ENCODE results near the gene KRTAP13-3.

The KRTAP13-3 gene, protein sequence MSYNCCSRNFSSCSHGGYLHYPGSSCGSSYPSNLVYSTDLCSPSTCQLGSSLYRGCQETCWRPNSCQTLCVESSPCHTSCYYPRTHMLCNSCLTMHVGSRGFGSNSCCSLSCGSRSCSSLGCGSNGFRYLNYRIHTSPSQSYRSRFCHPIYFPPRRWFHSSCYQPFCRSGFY

GRCh38 chr21:30425826-30426225 lies at the start of gene KRTAP13-3:
TSS of gene KRTAP13-3 (minus strand) at chr21:30425926. CDS start at chr21:30425912, 14 bp downstream.
- DNase-seq = no peak

DNA sequence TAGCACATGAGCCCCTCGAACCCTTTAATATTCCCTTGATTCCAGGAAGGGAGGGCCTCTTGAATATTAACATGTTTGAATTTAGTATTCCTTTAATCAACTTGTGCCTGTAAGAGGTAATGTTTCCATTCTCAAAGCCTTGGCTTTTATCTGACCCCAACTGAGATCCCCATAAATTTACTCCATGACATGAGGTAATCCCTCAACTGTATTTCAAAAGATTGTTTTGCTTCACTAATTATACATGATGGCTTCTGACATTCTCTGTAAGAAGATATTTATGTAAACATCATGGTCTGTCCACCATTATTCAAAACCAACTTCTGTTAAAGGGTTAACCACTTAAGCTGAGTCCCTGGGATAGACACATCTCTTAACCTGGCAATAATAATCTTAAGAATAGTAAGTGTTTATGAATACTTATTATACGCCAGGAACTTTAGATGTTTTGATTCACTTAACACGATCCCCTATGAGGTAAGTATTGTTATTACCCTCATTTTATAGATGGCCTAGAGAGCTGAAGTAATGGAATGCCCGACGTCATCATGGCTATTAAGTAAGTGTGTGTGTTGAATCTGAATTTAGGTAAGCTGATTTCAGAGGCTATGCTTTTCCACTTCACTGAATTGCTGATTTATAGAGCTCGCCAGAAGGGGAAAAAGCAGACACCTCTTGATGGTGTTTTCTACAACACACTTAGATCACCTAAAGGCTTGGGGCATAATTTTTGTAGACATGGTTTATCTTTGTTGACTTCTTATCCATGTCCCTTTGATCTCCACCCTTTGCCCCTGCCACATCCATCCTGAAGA lies 43.4 kb upstream of the KRTAP13-3 start:
- DNase-seq = no peak

DNA sequence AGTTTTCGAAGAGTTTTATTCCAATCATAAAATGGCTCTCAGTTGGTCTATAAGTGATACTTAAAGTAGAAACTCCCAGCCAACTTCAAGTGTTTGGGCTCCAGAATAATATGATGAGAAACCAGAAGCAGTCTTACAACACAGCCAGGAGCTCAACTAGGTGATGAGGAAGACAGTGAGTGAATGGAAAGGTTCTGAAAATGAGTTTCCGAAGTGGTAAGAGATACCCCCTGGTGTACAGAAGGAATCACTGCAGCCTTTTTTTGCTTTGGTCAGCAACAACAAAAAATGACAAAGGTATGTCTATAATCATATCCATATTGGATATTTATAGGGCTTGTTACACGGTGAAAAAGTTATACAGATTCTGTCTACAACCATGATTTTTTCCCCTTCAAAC lies 38.0 kb upstream of the KRTAP13-3 start:
- DNase-seq = peak; percentile 20

DNA sequence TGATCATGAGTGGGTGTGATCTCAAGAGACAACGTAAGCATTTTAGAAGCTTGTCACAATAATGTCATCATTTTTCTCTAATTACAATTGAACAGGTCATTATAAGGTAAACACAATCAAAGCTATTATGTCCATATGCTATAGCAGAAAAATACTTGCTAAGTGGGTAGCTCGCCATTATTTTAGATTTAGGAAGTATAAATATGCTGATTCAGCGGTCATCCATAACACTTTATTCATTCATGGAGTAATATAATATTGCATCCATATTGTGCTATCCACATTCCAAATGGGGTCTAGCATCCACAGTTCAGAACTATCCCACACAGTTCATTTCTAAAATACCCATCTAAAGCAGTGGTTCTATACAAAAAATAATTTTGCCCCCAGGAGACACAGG lies 22.8 kb upstream of the KRTAP13-3 start:
- no peak for DNase-seq

- no peak for DNase-seq
Observed at GRCh38 chr21:30447056-30447455, 21.3 kb upstream of the KRTAP13-3 start.

DNA sequence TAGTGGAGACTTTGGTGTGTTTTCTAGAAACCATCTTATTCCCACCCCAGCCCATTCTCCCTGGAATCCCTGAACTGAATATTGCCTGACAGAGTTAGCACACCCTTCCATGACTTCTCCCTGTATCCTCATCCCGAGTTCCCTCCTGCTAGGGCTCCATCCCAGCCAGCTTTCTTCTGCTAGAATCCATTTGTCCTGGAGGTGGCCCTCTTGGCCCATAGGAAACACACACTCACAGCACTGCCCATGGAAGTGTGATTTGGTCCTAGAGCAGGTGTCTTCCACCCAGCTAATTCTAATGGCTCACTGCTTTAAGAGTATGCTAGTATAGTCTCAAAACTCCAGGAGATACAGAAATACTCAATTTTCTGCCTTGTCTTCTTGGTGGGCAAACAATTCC lies 18.5 kb upstream of the KRTAP13-3 start:
- DNase-seq = no peak

- DNase-seq = no peak
Observed at GRCh38 chr21:30443226-30443625, 17.5 kb upstream of the KRTAP13-3 start.

GRCh38 chr21:30439975-30440374 lies 14.2 kb upstream of the KRTAP13-3 start, which contains the start of gene KRTAP15-1:
TSS of gene KRTAP15-1 (plus strand) at chr21:30440275. CDS start at chr21:30440328, 53 bp downstream.
- no peak for DNase-seq

GRCh38 chr21:30437010-30437565 lies 11.4 kb upstream of the KRTAP13-3 start:
- DNase-seq = no peak

DNA sequence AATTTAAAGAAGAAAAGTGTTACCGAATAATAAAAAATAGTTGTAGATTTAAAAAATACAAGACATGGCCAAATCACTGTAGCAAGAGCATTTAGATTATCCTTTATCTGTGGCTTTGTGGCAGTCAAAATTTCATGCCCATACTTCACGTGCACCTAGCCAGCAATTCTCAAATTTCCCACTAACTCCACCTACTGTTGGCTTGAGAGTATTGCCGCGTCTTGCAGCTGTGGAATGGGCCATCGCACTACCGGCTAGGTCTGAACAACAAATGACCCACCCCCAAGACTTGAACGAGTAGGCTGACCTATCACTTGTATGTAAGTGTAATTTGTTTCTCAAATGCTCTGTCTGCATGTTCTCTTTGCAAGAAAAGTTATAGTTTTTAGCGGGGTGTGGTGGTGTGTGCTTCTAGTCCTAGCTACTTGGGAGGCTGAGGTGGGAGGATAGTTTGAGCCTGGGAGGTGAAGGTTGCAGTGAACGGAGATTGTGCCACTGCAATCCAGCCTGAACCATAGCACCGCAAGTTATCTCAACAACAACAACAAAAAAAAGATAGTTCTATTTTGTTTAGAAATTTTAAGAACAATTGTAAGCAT lies 8.4 kb upstream of the KRTAP13-3 start:
- DNase-seq = peak; percentile 22

- no peak for DNase-seq
Observed at GRCh38 chr21:30430170-30430655, 4.5 kb upstream of the KRTAP13-3 start, which contains the start of gene KRTAP13-4. TSS of gene KRTAP13-4 (plus strand) at chr21:30430220. CDS start at chr21:30430276, 56 bp downstream.

GRCh38 chr21:30426731-30427130 lies 1.0 kb upstream of the KRTAP13-3 start:
- DNase-seq = no peak

GRCh38 chr21:30415993-30416392 lies 9.7 kb downstream of the KRTAP13-3 start:
- DNase-seq = no peak

DNA sequence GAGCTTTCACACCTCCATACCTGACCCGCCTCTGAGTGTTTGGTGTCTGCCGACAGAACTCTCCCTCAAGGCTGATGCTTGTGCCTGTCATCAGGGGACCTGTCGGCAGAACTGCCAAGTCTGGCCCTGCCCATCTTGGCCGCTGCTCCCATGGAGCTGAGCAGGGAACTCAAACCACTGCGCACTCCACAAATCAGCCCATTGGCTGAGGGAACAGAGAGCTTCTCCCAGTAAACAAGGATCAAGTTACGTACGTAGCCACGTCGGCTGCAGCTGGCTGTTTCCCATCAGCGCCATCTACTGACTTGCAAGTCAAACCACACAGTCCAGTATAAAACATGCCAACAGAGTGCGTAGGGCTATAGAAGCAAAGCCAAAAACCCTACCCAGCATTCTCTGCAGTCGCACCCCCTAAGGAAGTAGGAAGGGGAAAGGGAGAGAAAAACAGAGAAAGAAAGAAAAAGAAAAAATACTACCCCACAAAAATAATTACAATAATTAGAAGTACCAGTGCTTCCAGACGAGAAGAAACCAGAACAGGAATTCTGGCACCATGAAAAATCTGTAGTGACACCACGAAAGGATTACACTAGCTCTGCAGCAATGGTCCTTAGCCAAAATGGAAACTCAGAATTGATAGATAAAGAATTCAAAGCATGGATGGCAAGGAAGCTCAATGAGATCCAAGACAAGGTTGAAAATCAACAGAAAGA lies 16.8 kb downstream of the KRTAP13-3 start:
- peak; percentile 93 for DNase-seq

- no peak for DNase-seq
Observed at GRCh38 chr21:30395731-30396130, 30.0 kb downstream of the KRTAP13-3 start, which contains the start of gene KRTAP13-1. TSS of gene KRTAP13-1 (plus strand) at chr21:30396031. CDS start at chr21:30396087, 56 bp downstream.

DNA sequence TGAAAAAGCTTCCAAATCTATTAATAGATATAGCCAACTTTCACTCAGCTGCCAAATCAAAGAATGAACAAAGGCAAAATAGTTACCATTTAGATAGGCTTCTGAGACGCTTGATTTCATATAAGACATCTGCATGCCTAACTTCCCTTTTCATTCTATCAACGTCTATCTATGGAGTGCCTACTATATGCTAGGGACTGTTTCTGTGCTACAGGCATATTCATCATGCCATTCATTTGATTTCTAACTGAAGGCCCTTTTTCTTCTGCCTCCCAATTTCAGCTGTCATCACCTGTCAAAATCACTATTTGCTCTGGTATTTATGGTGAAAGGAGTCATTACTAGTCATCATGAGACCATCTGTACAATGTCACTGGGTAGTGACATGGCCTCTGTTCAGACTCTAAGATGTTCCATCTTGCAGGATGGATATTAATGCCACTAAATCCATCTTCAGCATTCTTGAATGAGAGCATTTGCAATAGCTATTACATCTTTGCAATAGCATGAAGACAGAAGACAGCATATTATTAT lies 34.2 kb downstream of the KRTAP13-3 start:
- DNase-seq = no peak

DNA sequence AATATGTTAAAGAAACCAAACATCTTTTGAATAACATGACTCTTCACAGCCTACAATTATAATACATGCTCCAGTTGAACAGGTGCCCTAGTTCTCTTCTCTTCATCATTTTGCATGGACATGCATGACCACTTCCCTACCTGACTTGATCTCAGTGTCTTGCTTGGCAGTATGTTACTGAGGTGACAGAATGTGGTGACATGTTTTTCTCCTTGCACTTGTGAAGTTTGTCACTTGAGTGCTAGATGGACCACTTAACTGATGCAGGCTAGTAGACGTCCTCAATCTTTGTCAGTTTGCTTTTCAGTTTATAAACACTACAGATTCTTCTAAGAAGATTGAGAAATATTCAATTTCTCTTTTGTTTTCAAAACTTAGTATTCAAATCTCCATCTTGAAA lies 43.5 kb downstream of the KRTAP13-3 start:
- no peak for DNase-seq

Measured in NCI-H2171 treated with DMSO at 0.1 percent for 48 hours (cell line).